H1 (cell line): ENCODE data around the gene EML5. TPM values are rescaled to one million over a fixed set of nuclear protein-coding genes. Genes with fewer than 3 reads are reported as not detected.

Experiments
- CTCF ChIA-PET: fragments of 300-600 bp; sonication (Branson Sonifier 250); formaldehyde crosslinking; loops from one replicate; lab custom pipeline; 2021; ENCODE audit not compliant: partially characterized antibody; lab: Charles Lee
- POLR2A ChIA-PET: fragments of 300-600 bp; sonication (Branson Sonifier 250); formaldehyde crosslinking; loops from one replicate; lab custom pipeline; 2021; ENCODE audit warnings: inconsistent platforms; ENCODE audit not compliant: partially characterized antibody; lab: Charles Lee
- DNase-seq, 2 experiments: peaks; one replicate each; pipeline versions ENCODE4 v3.0.0 to v3.0.0-alpha.2; 2010 to 2022; ENCODE audit warnings: low spot score in 2 of 2, low read depth in 1 of 2, mixed read lengths in 1 of 2
- FAIRE-seq: peaks from 2 replicates; lab custom pipeline; 2011; peaks lifted over from hg19 to GRCh38; lab: Jason Lieb, UNC
- H2AFZ ChIP-seq: 2 replicates; pipeline ENCODE4 v1.8.1; 2012; ENCODE audit warnings: low read length, inconsistent platforms
- H2AK5ac ChIP-seq: 2 replicates; pipeline ENCODE4 v1.6.1; 2013; ENCODE audit warnings: low read depth, low read length
- H2BK120ac ChIP-seq: replicated peaks from 2 replicates; pipeline ENCODE3; 2013; ENCODE audit warnings: low read depth, low read length, inconsistent platforms
- H2BK12ac ChIP-seq: 2 replicates; pipeline ENCODE4 v1.6.1; 2013; ENCODE audit warnings: low read depth, low read length
- H2BK15ac ChIP-seq: 2 replicates; pipeline ENCODE4 v1.6.1; 2013; ENCODE audit warnings: low read length
- H2BK20ac ChIP-seq: 2 replicates; pipeline ENCODE4 v1.6.1; 2013; ENCODE audit warnings: low read length
- H2BK5ac ChIP-seq: 2 replicates; pipeline ENCODE4 v1.6.1; 2013; ENCODE audit warnings: low read depth, low read length
- H3K14ac ChIP-seq: 2 replicates; pipeline ENCODE4 v1.6.1; 2013; ENCODE audit warnings: inconsistent platforms; ENCODE audit not compliant: insufficient read length
- H3K18ac ChIP-seq: 2 replicates; pipeline ENCODE4 v1.6.1; 2013; ENCODE audit warnings: low read length; ENCODE audit errors: extremely low read depth
- H3K23ac ChIP-seq: 2 replicates; pipeline ENCODE4 v1.6.1; 2013; ENCODE audit warnings: inconsistent platforms; ENCODE audit not compliant: insufficient read length
- H3K23me2 ChIP-seq: 2 replicates; pipeline ENCODE4 v1.6.1; 2013; ENCODE audit warnings: low read depth, low read length
- H3K27ac ChIP-seq: 2 replicates; pipeline ENCODE4 v1.6.1; 2011; ENCODE audit warnings: low read depth, low read length, inconsistent platforms
- H3K27me3 ChIP-seq, 4 experiments: replicated peaks in 1 of 4; 1 replicate in 1 of 4; 2 replicates in 3 of 4; pipeline versions ENCODE4 v1.6.1 to v1.8.1; 2011 to 2013; ENCODE audit warnings: low read length in 3 of 4, mild to moderate bottlenecking in 3 of 4, inconsistent platforms in 2 of 4, mixed read lengths in 2 of 4, moderate library complexity in 1 of 4; ENCODE audit not compliant: control insufficient read depth in 3 of 4, insufficient read depth in 3 of 4; ENCODE audit errors: extremely low read depth in 1 of 4
- H3K36me3 ChIP-seq, 4 experiments: 2 replicates each; pipeline versions ENCODE4 v1.6.1 to v1.8.1; 2011 to 2013; ENCODE audit warnings: mild to moderate bottlenecking in 4 of 4, low read length in 3 of 4, moderate library complexity in 2 of 4, control low read depth in 1 of 4, inconsistent platforms in 1 of 4; ENCODE audit not compliant: insufficient read depth in 4 of 4, control insufficient read depth in 2 of 4
- H3K4ac ChIP-seq: replicated peaks from 2 replicates; pipeline ENCODE3; 2013; ENCODE audit warnings: low read length, low read depth, mixed read lengths, inconsistent platforms; ENCODE audit not compliant: insufficient read length
- H3K4me1 ChIP-seq, 4 experiments: replicated peaks in 1 of 4; 1 replicate in 1 of 4; 2 replicates in 3 of 4; pipeline versions ENCODE4 v1.6.1 to v1.8.1; 2011 to 2013; ENCODE audit warnings: low read length in 3 of 4, inconsistent platforms in 2 of 4, mixed read lengths in 1 of 4; ENCODE audit not compliant: insufficient read depth in 4 of 4, control insufficient read depth in 3 of 4
- H3K4me2 ChIP-seq, 2 experiments: 2 replicates each; pipeline versions ENCODE4 v1.6.1 to v1.8.1; 2011 to 2013; ENCODE audit warnings: low read depth in 2 of 2, low read length in 2 of 2, control low read depth in 1 of 2, inconsistent platforms in 1 of 2, mild to moderate bottlenecking in 1 of 2; ENCODE audit not compliant: insufficient read depth in 1 of 2
- H3K4me3 ChIP-seq, 4 experiments: fragments of 200-600, 300-600 bp in 1 of 4; sonication (generic), shearing (Covaris generic), sonication (Bioruptor Twin) in 1 of 4; 2 replicates each; pipeline versions ENCODE4 v1.5.1 to v1.8.1; 2011 to 2016; ENCODE audit warnings: low read length in 4 of 4, low read depth in 3 of 4, control low read depth in 2 of 4, inconsistent platforms in 2 of 4, mild to moderate bottlenecking in 2 of 4, mixed read lengths in 1 of 4, moderate library complexity in 1 of 4; ENCODE audit not compliant: insufficient read depth in 2 of 4; ENCODE audit errors: extremely low read depth in 1 of 4
- H3K56ac ChIP-seq: replicated peaks from 2 replicates; pipeline ENCODE3; 2013; ENCODE audit warnings: low read depth, mild to moderate bottlenecking, mixed read lengths, low read length, inconsistent platforms; ENCODE audit not compliant: insufficient read length
- H3K79me1 ChIP-seq: 2 replicates; pipeline ENCODE4 v1.6.1; 2013; ENCODE audit warnings: low read depth, low read length, control low read depth
- H3K79me2 ChIP-seq, 2 experiments: 2 replicates each; pipeline versions ENCODE4 v1.6.1 to v1.8.1; 2012 to 2013; ENCODE audit warnings: low read length in 2 of 2, mild to moderate bottlenecking in 2 of 2, inconsistent platforms in 1 of 2; ENCODE audit not compliant: insufficient read depth in 2 of 2, control insufficient read depth in 1 of 2
- H3K9ac ChIP-seq, 4 experiments: replicated peaks in 1 of 4; 1 replicate in 1 of 4; 2 replicates in 3 of 4; pipeline versions ENCODE4 v1.6.1 to v1.8.1; 2011 to 2013; ENCODE audit warnings: low read depth in 3 of 4, low read length in 3 of 4, control low read depth in 2 of 4, mild to moderate bottlenecking in 2 of 4, moderate library complexity in 2 of 4, inconsistent platforms in 1 of 4; ENCODE audit errors: extremely low read depth in 1 of 4
- H3K9me3 ChIP-seq, 2 experiments: 2 replicates each; pipeline versions ENCODE4 v1.6.1 to v1.8.1; 2012 to 2013; ENCODE audit warnings: mild to moderate bottlenecking in 2 of 2, moderate library complexity in 2 of 2, control low read depth in 1 of 2, inconsistent platforms in 1 of 2, low read depth in 1 of 2, low read length in 1 of 2, mixed read lengths in 1 of 2; ENCODE audit not compliant: insufficient read depth in 2 of 2
- H4K20me1 ChIP-seq, 2 experiments: replicated peaks in 1 of 2; 2 replicates each; pipeline versions ENCODE3 to v1.8.1; 2011 to 2013; ENCODE audit warnings: inconsistent platforms in 2 of 2, low read length in 2 of 2, mild to moderate bottlenecking in 1 of 2; ENCODE audit not compliant: insufficient read depth in 2 of 2, control insufficient read depth in 1 of 2
- H4K5ac ChIP-seq: 2 replicates; pipeline ENCODE4 v1.6.1; 2013; ENCODE audit warnings: low read length, low read depth, mixed read lengths, inconsistent platforms; ENCODE audit not compliant: insufficient read length
- H4K8ac ChIP-seq: 2 replicates; pipeline ENCODE4 v1.8.0; 2013; ENCODE audit warnings: mild to moderate bottlenecking, moderate library complexity, low read length, inconsistent platforms; ENCODE audit not compliant: insufficient read depth; ENCODE audit errors: extremely low read depth
- H4K91ac ChIP-seq: replicated peaks from 2 replicates; pipeline ENCODE3; 2013; ENCODE audit warnings: low read length, mixed read lengths, inconsistent platforms; ENCODE audit not compliant: insufficient read length
- CTCF ChIP-seq, 3 experiments: IDR thresholded peaks; 1 replicate in 2 of 3; 2 replicates in 1 of 3; pipeline versions ENCODE4 v1.5.1 to v1.6.1; 2011; ENCODE audit warnings: low read length in 3 of 3, mild to moderate bottlenecking in 3 of 3, inconsistent platforms in 2 of 3, low read depth in 1 of 3, moderate library complexity in 1 of 3; ENCODE audit not compliant: insufficient read depth in 1 of 3; ENCODE audit errors: control extremely low read depth in 1 of 3
- KDM1A ChIP-seq: fragments of 200-600, 300-600 bp; sonication (generic); IDR thresholded peaks from 2 replicates; pipeline ENCODE4 v1.7.1; 2016; ENCODE audit warnings: mild to moderate bottlenecking, low read length, borderline replicate concordance
- NANOG ChIP-seq: IDR thresholded peaks from 2 replicates; pipeline ENCODE4 v1.6.1; 2011; ENCODE audit warnings: low read length, low read depth, mild to moderate bottlenecking, inconsistent platforms; ENCODE audit not compliant: insufficient read depth, poor library complexity, severe bottlenecking
- RBBP5 ChIP-seq: IDR thresholded peaks from 2 replicates; pipeline ENCODE4 v1.7.1; 2012; ENCODE audit warnings: low read depth, mild to moderate bottlenecking, inconsistent platforms, low read length, moderate library complexity, borderline replicate concordance
- RFX5 ChIP-seq: IDR thresholded peaks from 2 replicates; pipeline ENCODE4 v1.6.1; 2011; ENCODE audit warnings: low read depth, low read length, improper control_type of control experiment, borderline replicate concordance
- SP2 ChIP-seq: IDR thresholded peaks from 2 replicates; pipeline ENCODE4 v1.6.1; 2012; ENCODE audit warnings: mild to moderate bottlenecking, low read length, inconsistent platforms
- SUZ12 ChIP-seq: fragments of 200-600 bp; sonication (generic); IDR thresholded peaks from 2 replicates; pipeline ENCODE4 v1.6.1; 2012; ENCODE audit warnings: mild to moderate bottlenecking, inconsistent platforms, low read length, moderate library complexity, mixed read lengths
- TCF12 ChIP-seq: IDR thresholded peaks from 2 replicates; pipeline ENCODE4 v1.6.1; 2011; ENCODE audit warnings: low read depth, mild to moderate bottlenecking, low read length
- WGBS, 2 experiments: shearing (Covaris generic) in 1 of 2; methylation state at CpG; one replicate each; pipeline versions ENCODE4 v1.1.6 to v1.1.7; 2013 to 2015; ENCODE audit warnings: low lambda C conversion rate in 2 of 2, mixed read lengths in 2 of 2, inconsistent platforms in 1 of 2, low coverage in 1 of 2, missing lambda C conversion rate in 1 of 2; ENCODE audit not compliant: insufficient replicate concordance in 2 of 2, insufficient coverage in 1 of 2, insufficient read length in 1 of 2; ENCODE audit errors: extremely low coverage in 1 of 2, missing lambda C conversion rate in 1 of 2; 5-methylcytosine and 5-hydroxymethylcytosine counted together
- polyA plus RNA-seq, 7 experiments: library from polyadenylated mRNA; depleted of rRNA in 3 of 7; stranded (reverse) in 5 of 7; unstranded in 2 of 7; fragments of >200 nt in 5 of 7; fragments of 200-250 nt in 2 of 7; gene quantifications; 1 replicate in 5 of 7; 2 replicates in 1 of 7; 4 replicates in 1 of 7; pipeline versions ENCODE4 v1.2.1 to v1.2.3, GENCODE V29; 2011 to 2013; ENCODE audit warnings: missing spikeins in 2 of 7, mixed read lengths in 2 of 7
- total RNA-seq: library from RNA; stranded (reverse); fragmentation: NEBNext Ultra II Directional; extraction: Animal tissue kit (Norgen Biotek cat#: 25700); gene quantifications from 2 replicates; pipeline ENCODE4 v1.2.1, GENCODE V29; 2021

EML5 gene
- total and polyA plus RNA-seq, 2 of the 8 experiments (the other 6 are each of a cell fraction or from before 2014, with no cell fraction given): 0.39 to 0.88 TPM

GRCh38 chr14:88584451-88584850 is 208.3 kb downstream of the EML5 start:
- Histone ChIP-seq H3K79me2 (no peaks in the 10 kb centered on the region), H2BK20ac (no peak overlapping the region), H3K9me3 (no peaks in the 10 kb centered on the region), H4K8ac (no peak overlapping the region), H3K27ac (no peak overlapping the region), H2AK5ac (no peak overlapping the region), H3K56ac (no peak overlapping the region), H4K5ac (no peak overlapping the region), H3K4me1 (no peaks in the 10 kb centered on the region), H3K4me2 (no peak overlapping the region), H4K91ac (no peak overlapping the region), H3K36me3 (peaks cover 11 to 76% (median 30%) of the 10 kb centered on the region in 4 experiments; a peak in 7 of 8 replicates), H3K9ac (no peak overlapping the region), H3K27me3 (no peaks in the 10 kb centered on the region), H2BK5ac (no peak overlapping the region)
- POLR2A ChIA-PET: interaction anchor here (1.1 kb wide), 1 partner anchor 36 kb away, joined by 3 read pairs; no protein-coding TSS in a partner anchor
- DNase-seq: no peak
- CTCF ChIA-PET: interaction anchor here (0.6 kb wide), 1 partner anchor 571 kb away, joined by 3 read pairs; no protein-coding TSS in a partner anchor
- TF ChIP-seq SUZ12: no peak
- TF ChIP-seq CTCF (IDR thresholded peaks at IDR 0.05; ENCODE audit: control extremely low read depth in 1 of 3, insufficient read depth in 1 of 3, low read depth in 1 of 3, low read length in 3 of 3): no peak
- no peak for TF ChIP-seq RBBP5
- TF ChIP-seq NANOG: no peak
- TF ChIP-seq RFX5: no peak
- no peak for TF ChIP-seq TCF12
- no peak for TF ChIP-seq SP2
- no peak for TF ChIP-seq KDM1A
- TF ChIP-seq, all 59 proteins: peak for 0
- H2BK15ac ChIP-seq: no peak overlapping the region
- FAIRE-seq: no peak
- no peak overlapping the region for H3K14ac ChIP-seq
- no peak overlapping the region for H3K23ac ChIP-seq
- H2AFZ ChIP-seq: no peak overlapping the region
- H2BK12ac ChIP-seq: no peak overlapping the region
- no peak overlapping the region for H2BK120ac ChIP-seq
- no peaks in the 10 kb centered on the region for H3K23me2 ChIP-seq
- no peaks in the 10 kb centered on the region for H3K79me1 ChIP-seq
- H3K18ac ChIP-seq: no peak overlapping the region
- H4K20me1 ChIP-seq: peaks cover 0 to 3% of the 10 kb centered on the region in 2 experiments
- no peak overlapping the region for H3K4me3 ChIP-seq
- H3K4ac ChIP-seq: no peak overlapping the region
- 92% methylated on average over 3 of the region's 3 CpGs; no CpG with 5 or more reads in 1 of the 2 experiments for WGBS, 2 experiments
